HG03064 (cell line): Measurements from ENCODE around the gene TLE1.
"Not testable (repeated sequence)": the region's sequence is repeated elsewhere in the genome, so short reads cannot be mapped to it uniquely, and the experiment has no call there.

Experiments used
- ATAC-seq: cut with Tn5 transposase; IDR thresholded peaks from one replicate; pipeline ENCODE4 v1.9.1; 2021; ENCODE audit warnings: low read depth; ENCODE audit not compliant: unreplicated experiment

TLE1 gene

DNA sequence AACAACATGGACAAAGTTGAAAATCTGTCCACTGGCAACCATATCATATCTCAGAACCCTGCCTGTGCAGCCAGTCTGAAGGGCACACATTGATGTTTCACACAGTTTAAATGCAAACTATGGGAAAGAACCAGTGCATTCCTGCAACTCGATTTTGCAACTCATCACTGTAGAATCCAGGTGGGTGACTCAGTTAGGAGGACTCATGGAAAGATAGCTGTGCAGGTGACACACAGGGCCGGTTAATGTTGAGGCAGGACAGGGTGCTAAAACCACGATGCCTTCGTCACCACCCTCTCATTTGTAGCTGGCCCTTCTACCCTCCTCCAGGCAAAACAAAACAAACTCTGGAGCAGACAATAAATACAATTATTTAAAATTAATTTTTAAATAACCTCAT, 62.8 kb downstream of the TLE1 start:
- ATAC-seq = no peak

DNA sequence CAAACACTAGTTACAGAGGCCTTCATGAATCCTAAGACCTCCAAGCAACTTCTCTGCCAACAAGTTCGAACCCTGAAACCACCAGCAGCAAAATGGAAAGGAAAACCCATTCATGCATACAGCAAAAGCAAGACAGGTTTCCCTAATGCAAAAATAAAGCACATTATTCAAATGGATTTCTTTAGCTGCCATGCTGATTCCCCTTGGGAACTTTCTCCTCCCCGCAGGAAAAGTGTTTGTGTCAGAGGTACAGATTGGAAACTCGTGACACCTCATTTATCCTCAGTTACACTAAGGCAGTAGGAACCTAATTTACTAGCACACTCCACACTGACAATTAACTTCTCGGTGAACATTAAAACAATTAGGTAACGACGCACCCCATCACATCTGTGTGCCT, 63.4 kb downstream of the TLE1 start:
- no peak for ATAC-seq

- ATAC-seq = no peak
Measured at GRCh38 chr9:81623778-81624177, 65.6 kb downstream of the TLE1 start.

- ATAC-seq = no peak
Measured at GRCh38 chr9:81622471-81623255, 66.7 kb downstream of the TLE1 start.

GRCh38 chr9:81621785-81622259, 67.5 kb downstream of the TLE1 start:
- ATAC-seq = no peak

DNA sequence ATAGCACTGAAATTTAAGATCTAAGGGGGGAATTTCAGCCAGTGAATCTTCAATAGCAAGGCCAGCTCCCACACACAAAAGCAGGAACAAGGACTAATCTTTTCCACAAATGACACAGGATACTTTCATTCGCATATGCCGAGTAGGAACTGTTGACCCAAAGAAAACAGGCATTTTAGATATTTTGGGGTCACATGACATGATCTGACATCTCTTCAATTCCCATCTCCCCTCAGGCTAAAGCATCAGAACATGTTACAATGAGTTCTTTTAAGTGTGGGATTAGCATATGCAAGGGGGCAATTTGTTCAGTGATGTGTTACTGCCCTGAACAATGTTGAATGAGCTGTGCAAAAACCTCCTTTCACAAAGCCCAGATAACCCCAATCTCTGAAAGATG, 68.2 kb downstream of the TLE1 start:
- no peak for ATAC-seq

- no peak for ATAC-seq
Measured at GRCh38 chr9:81620002-81620390, 69.4 kb downstream of the TLE1 start.

DNA sequence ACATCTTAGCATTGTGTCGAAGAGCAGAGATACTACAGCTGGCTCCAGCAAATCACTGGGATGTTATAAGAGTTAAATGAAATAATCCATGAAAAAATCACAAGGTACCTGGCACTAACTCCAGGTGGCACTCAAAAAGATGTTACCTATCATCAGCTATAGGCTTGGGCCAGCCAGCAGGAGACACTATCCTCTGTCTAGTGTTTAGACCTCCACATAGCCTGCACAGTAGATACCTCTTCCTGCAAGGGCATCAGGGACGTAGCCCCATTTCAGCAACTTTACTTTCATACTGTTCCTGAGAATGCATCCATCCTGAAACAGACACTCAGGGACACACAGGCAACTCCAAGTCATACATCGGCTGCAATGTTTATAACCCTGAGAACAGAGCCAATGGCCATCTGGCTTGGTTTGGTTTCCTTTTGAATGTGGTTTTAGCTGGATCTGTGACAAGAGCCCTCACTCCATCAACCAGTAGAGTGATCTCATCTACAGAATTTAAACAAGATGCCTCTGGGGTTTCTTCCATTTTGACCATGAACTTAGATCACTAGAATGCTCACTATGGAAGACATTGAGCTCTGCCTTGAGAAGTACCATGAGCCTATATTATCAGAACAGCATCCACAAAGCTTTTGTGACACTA, 69.9 kb downstream of the TLE1 start:
- ATAC-seq = no peak

DNA sequence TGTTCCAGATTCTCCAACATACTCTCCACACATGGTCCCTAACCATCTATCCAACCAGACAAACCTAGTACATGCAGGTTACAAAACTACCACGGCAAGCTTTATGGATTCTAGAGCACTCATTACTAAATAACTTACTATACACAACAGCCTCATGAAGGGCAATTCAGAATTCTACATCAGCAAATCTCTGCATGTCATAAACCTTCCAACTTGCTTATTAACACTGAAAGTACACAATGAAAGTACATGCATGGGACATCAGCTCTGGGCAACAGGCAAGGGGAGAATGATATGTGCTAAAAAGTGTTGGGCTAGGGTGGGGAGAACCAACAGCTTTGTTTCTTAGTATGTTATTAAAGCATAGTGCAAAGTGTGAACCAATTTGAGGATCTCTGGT, 70.4 kb downstream of the TLE1 start:
- ATAC-seq = no peak

DNA sequence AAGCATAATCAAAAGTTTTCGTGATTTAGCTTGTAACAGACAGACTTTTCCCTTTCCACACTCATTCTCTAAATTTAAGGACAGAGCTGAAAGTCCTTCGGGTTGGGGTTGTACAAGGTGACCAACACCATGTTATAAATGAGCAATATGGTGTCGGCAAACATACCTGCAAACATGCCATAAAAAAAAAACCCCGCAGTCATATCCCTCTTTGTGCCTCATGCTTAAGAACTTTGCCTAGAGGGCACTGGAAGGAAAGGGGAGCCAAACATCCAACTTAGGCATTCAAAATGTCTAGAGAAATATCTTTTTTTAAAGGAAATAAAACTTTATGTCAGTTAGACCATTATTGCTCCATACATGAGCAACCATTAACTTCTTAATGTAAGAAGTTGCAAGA, 73.2 kb downstream of the TLE1 start:
- ATAC-seq = no peak

DNA sequence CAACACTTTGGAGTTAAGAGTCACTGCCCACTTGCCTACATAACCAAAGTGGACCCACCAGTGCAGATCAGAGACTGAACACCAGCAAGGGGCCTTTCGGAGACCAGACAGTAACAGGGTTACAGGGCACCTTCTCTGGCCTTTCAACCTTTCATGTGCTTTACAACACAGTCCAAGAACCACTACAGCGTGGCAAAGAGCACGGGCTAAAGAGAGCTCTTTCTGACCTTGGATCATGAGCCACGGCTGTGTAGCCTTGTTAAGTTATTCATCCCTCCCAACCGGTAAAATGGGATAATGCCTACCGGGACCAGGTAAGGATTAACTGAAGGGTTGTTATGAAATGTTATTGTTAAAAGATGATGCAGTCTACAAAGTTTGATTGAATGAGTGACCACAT, 75.0 kb downstream of the TLE1 start:
- no peak for ATAC-seq

- no peak for ATAC-seq
Measured at GRCh38 chr9:81613002-81613812, 76.1 kb downstream of the TLE1 start.

GRCh38 chr9:81611664-81612063, 77.7 kb downstream of the TLE1 start:
- ATAC-seq = no peak

DNA sequence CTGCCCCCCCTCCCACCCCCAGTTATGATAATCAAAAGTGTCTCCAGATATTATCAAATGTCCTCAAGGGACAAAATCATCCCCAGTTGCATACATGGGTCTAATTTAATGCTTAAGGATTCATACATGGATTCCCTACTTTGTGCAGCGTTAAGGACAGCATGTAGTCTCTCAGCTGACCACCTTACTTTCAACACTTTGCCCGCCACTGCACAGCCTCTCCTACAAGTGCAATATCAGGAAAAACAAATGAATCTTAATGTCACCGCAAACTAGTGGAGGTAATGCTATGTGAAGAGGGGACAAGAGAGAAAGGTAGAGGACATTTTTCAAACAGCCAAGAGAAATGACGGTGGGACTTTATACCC, 78.6 kb downstream of the TLE1 start:
- ATAC-seq = no peak

GRCh38 chr9:81609782-81610739, 79.3 kb downstream of the TLE1 start:
- ATAC-seq = peak; percentile 59

DNA sequence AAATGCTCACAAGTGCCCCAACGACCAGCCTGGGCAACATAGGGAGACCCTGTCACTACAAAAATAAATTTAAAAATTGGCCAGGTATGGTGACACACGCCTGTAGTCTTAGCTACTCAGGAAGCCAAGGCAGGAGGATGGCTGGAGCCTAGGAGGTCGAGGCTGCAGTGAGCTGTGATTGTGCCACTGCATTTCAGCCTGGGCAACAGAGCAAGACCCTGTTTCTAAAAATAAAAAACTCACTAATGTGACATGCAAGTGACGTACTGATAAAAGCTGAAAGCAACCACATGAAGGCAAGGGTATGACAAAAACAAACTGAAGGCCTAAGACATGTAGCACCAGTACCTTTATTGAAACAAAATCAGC, 81.1 kb downstream of the TLE1 start:
- ATAC-seq = no peak

GRCh38 chr9:81607593-81608288, 81.6 kb downstream of the TLE1 start:
- no peak for ATAC-seq

- not testable (repeated sequence) for ATAC-seq
Measured at GRCh38 chr9:81606261-81606660, 83.1 kb downstream of the TLE1 start.

GRCh38 chr9:81605170-81605670, 84.1 kb downstream of the TLE1 start:
- no peak for ATAC-seq
